WTC11 (cell line): ENCODE data around the gene RPS6KA2. TPM values are rescaled to one million over a fixed set of nuclear protein-coding genes. Genes with fewer than 3 reads are reported as not detected.

ENCODE experiments used
- ATAC-seq: fragments of 200-7000 bp; cut with Tn5 transposase; 2 replicates; pipeline ENCODE4 v1.10.0; 2021; ENCODE audit warnings: mild to moderate bottlenecking, moderate library complexity
- CTCF ChIA-PET: fragments of 300-600 bp; sonication (Branson Sonifier 250); formaldehyde crosslinking; loops from one replicate; lab custom pipeline; 2021; ENCODE audit warnings: antibody characterized with exemption; lab: Charles Lee
- POLR2A ChIA-PET: fragments of 350-600 bp; sonication (Branson Sonifier 250); formaldehyde crosslinking; loops from one replicate; lab custom pipeline; 2021; ENCODE audit warnings: antibody characterized with exemption; lab: Charles Lee
- DNase-seq: peaks from one replicate; pipeline ENCODE4 v3.0.0; 2021; ENCODE audit warnings: low spot score
- H3K27ac Mint-ChIP-seq: 2 replicates; pipeline ENCODE4 v1.8.0; 2021; ENCODE audit warnings: mixed read lengths
- H3K27me3 Mint-ChIP-seq: 2 replicates; pipeline ENCODE4 v1.8.0; 2021; ENCODE audit warnings: low read depth, mild to moderate bottlenecking, moderate library complexity, mixed read lengths
- H3K36me3 Mint-ChIP-seq: 2 replicates; pipeline ENCODE4 v1.8.0; 2021; ENCODE audit warnings: mixed read lengths
- H3K4me1 Mint-ChIP-seq: 2 replicates; pipeline ENCODE4 v1.8.0; 2022; ENCODE audit warnings: mixed read lengths
- H3K4me3 Mint-ChIP-seq: 2 replicates; pipeline ENCODE4 v1.8.0; 2021; ENCODE audit warnings: mild to moderate bottlenecking, moderate library complexity, mixed read lengths
- H3K9me3 Mint-ChIP-seq: 2 replicates; pipeline ENCODE4 v1.8.0; 2021; ENCODE audit warnings: mixed read lengths
- ATF3 ChIP-seq: sonication (generic); formaldehyde crosslinking; conservative IDR thresholded peaks from 2 replicates; pipeline ENCODE4 v1.8.1; 2022; ENCODE audit warnings: mild to moderate bottlenecking, missing genetic modification reagents
- ATF6 ChIP-seq: sonication (generic); formaldehyde crosslinking; IDR thresholded peaks from 2 replicates; pipeline ENCODE4 v1.8.1; 2023; ENCODE audit warnings: mild to moderate bottlenecking, missing genetic modification reagents
- GTF2I ChIP-seq: fragments of 250-450 bp; sonication (Bioruptor Pico); conservative IDR thresholded peaks from 2 replicates; pipeline ENCODE4 v1.4.0; 2021; ENCODE audit warnings: mild to moderate bottlenecking
- MAX ChIP-seq: sonication (generic); formaldehyde crosslinking; IDR thresholded peaks from 2 replicates; pipeline ENCODE4 v1.8.0; 2022; ENCODE audit warnings: mild to moderate bottlenecking, missing genetic modification reagents
- OVOL2 ChIP-seq: fragments of 250-450 bp; sonication (Bioruptor Pico); IDR thresholded peaks from 2 replicates; pipeline ENCODE4 v1.9.0; 2021; ENCODE audit warnings: mild to moderate bottlenecking, borderline replicate concordance
- PREB ChIP-seq: sonication (generic); formaldehyde crosslinking; IDR thresholded peaks from 2 replicates; pipeline ENCODE4 v1.8.1; 2022; ENCODE audit warnings: mild to moderate bottlenecking, missing genetic modification reagents, moderate library complexity, borderline replicate concordance
- SMAD4 ChIP-seq: sonication (generic); formaldehyde crosslinking; IDR thresholded peaks from 2 replicates; pipeline ENCODE4 v1.8.0; 2022; ENCODE audit warnings: mild to moderate bottlenecking, missing genetic modification reagents
- SOX15 ChIP-seq: fragments of 250-450 bp; sonication (Bioruptor Pico); IDR thresholded peaks from 2 replicates; pipeline ENCODE4 v1.9.0; 2021; ENCODE audit warnings: mild to moderate bottlenecking
- TCF7 ChIP-seq: sonication (generic); formaldehyde crosslinking; IDR thresholded peaks from 2 replicates; pipeline ENCODE4 v1.8.0; 2022; ENCODE audit warnings: mild to moderate bottlenecking, low read depth, missing genetic modification reagents, moderate library complexity
- TEAD4 ChIP-seq: sonication (generic); formaldehyde crosslinking; IDR thresholded peaks from 2 replicates; pipeline ENCODE4 v1.8.0; 2022; ENCODE audit warnings: mild to moderate bottlenecking, missing genetic modification reagents
- TP53 ChIP-seq: sonication (generic); formaldehyde crosslinking; IDR thresholded peaks from 2 replicates; pipeline ENCODE4 v1.8.1; 2023; ENCODE audit warnings: mild to moderate bottlenecking, missing genetic modification reagents
- USF2 ChIP-seq: sonication (generic); formaldehyde crosslinking; IDR thresholded peaks from 2 replicates; pipeline ENCODE4 v1.8.1; 2023; ENCODE audit warnings: mild to moderate bottlenecking, missing genetic modification reagents, moderate library complexity
- ZNF396 ChIP-seq: fragments of 250-450 bp; sonication (Bioruptor Pico); IDR thresholded peaks from 2 replicates; pipeline ENCODE4 v1.8.0; 2021; ENCODE audit warnings: mild to moderate bottlenecking, moderate library complexity, borderline replicate concordance
- ZNF416 ChIP-seq: fragments of 250-450 bp; sonication (Bioruptor Pico); IDR thresholded peaks from 2 replicates; pipeline ENCODE4 v1.9.0; 2021; ENCODE audit warnings: mild to moderate bottlenecking, inconsistent platforms
- ZNF423 ChIP-seq: fragments of 250-450 bp; sonication (Bioruptor Pico); IDR thresholded peaks from 2 replicates; pipeline ENCODE4 v2.1.2; 2022; ENCODE audit warnings: mild to moderate bottlenecking, moderate library complexity
- total RNA-seq: library from RNA; stranded (reverse); gene quantifications from 3 replicates; pipeline ENCODE4 v1.2.3, GENCODE V29; 2021
- TF ChIP-seq, protein P1 (sequence below): sonication (generic); formaldehyde crosslinking; IDR thresholded peaks from 2 replicates; pipeline ENCODE4 v1.8.1; 2022; ENCODE audit warnings: low read depth, missing genetic modification reagents, borderline replicate concordance
- TF ChIP-seq, protein P2 (sequence below): sonication (generic); formaldehyde crosslinking; IDR thresholded peaks from 2 replicates; pipeline ENCODE4 v1.8.0; 2023; ENCODE audit warnings: missing genetic modification reagents, mild to moderate bottlenecking, borderline replicate concordance
- TF ChIP-seq, protein P3 (sequence below): sonication (generic); formaldehyde crosslinking; IDR thresholded peaks from 2 replicates; pipeline ENCODE4 v1.8.1; 2022; ENCODE audit warnings: missing genetic modification reagents, borderline replicate concordance

Gene RPS6KA2
- total RNA-seq, 1 experiment from 2014 or later = 24.2 TPM

DNA sequence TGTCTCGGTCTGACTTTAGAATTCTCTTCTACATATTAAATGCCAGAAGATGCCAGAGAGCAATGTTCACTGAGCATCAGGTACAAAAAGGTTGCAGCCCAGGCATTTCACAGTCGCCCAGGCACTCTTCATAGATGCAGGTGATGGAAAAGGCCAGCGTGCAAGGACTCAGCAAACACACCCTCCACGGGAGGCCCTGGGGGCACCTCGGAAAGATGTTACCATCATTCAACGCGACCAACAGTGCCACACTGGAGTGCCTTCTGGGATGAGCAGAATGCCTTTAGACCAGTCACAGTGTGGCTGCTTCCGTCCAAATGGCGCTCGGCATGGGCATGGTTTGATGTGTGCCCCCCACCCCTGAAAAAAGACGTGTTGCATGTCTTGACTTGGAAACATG is 36.0 kb downstream of the RPS6KA2 start:
- H3K9me3 Mint-ChIP-seq = no peaks in the 10 kb centered on the region
- no peak overlapping the region for H3K27ac Mint-ChIP-seq
- no peak overlapping the region for H3K4me3 Mint-ChIP-seq
- ATAC-seq = no peak
- no peak for TF ChIP-seq OVOL2 (CRISPR knock-in tag)
- TF ChIP-seq ATF3 = no peak
- no peak for TF ChIP-seq ATF6
- TF ChIP-seq SOX15 = no peak
- TF ChIP-seq, protein P1, sequence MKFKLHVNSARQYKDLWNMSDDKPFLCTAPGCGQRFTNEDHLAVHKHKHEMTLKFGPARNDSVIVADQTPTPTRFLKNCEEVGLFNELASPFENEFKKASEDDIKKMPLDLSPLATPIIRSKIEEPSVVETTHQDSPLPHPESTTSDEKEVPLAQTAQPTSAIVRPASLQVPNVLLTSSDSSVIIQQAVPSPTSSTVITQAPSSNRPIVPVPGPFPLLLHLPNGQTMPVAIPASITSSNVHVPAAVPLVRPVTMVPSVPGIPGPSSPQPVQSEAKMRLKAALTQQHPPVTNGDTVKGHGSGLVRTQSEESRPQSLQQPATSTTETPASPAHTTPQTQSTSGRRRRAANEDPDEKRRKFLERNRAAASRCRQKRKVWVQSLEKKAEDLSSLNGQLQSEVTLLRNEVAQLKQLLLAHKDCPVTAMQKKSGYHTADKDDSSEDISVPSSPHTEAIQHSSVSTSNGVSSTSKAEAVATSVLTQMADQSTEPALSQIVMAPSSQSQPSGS (CRISPR knock-in tag) = no peak
- no peak for TF ChIP-seq PREB (CRISPR knock-in tag)
- TF ChIP-seq, protein P2, sequence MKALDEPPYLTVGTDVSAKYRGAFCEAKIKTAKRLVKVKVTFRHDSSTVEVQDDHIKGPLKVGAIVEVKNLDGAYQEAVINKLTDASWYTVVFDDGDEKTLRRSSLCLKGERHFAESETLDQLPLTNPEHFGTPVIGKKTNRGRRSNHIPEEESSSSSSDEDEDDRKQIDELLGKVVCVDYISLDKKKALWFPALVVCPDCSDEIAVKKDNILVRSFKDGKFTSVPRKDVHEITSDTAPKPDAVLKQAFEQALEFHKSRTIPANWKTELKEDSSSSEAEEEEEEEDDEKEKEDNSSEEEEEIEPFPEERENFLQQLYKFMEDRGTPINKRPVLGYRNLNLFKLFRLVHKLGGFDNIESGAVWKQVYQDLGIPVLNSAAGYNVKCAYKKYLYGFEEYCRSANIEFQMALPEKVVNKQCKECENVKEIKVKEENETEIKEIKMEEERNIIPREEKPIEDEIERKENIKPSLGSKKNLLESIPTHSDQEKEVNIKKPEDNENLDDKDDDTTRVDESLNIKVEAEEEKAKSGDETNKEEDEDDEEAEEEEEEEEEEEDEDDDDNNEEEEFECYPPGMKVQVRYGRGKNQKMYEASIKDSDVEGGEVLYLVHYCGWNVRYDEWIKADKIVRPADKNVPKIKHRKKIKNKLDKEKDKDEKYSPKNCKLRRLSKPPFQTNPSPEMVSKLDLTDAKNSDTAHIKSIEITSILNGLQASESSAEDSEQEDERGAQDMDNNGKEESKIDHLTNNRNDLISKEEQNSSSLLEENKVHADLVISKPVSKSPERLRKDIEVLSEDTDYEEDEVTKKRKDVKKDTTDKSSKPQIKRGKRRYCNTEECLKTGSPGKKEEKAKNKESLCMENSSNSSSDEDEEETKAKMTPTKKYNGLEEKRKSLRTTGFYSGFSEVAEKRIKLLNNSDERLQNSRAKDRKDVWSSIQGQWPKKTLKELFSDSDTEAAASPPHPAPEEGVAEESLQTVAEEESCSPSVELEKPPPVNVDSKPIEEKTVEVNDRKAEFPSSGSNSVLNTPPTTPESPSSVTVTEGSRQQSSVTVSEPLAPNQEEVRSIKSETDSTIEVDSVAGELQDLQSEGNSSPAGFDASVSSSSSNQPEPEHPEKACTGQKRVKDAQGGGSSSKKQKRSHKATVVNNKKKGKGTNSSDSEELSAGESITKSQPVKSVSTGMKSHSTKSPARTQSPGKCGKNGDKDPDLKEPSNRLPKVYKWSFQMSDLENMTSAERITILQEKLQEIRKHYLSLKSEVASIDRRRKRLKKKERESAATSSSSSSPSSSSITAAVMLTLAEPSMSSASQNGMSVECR = no peak
- TF ChIP-seq, protein P3, sequence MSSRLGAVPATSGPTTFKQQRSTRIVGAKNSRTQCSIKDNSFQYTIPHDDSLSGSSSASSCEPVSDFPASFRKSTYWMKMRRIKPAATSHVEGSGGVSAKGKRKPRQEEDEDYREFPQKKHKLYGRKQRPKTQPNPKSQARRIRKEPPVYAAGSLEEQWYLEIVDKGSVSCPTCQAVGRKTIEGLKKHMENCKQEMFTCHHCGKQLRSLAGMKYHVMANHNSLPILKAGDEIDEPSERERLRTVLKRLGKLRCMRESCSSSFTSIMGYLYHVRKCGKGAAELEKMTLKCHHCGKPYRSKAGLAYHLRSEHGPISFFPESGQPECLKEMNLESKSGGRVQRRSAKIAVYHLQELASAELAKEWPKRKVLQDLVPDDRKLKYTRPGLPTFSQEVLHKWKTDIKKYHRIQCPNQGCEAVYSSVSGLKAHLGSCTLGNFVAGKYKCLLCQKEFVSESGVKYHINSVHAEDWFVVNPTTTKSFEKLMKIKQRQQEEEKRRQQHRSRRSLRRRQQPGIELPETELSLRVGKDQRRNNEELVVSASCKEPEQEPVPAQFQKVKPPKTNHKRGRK (CRISPR knock-in tag) = no peak
- TF ChIP-seq ZNF416 (CRISPR knock-in tag) = no peak
- no peak for TF ChIP-seq MAX (CRISPR knock-in tag)
- TF ChIP-seq TEAD4 = no peak
- no peak for TF ChIP-seq ZNF423 (CRISPR knock-in tag)
- no peak for TF ChIP-seq SMAD4 (CRISPR knock-in tag)
- TF ChIP-seq TP53 = no peak
- no peak for TF ChIP-seq ZNF396
- TF ChIP-seq USF2 (CRISPR knock-in tag) = no peak
- TF ChIP-seq TCF7 (CRISPR knock-in tag) = no peak
- no peak for TF ChIP-seq GTF2I
- ChIA-PET CTCF (no interaction called here), POLR2A (no interaction called here)
- no peak for DNase-seq
- H3K4me1 Mint-ChIP-seq = peaks cover 39% of the 10 kb centered on the region
- H3K27me3 Mint-ChIP-seq = no peaks in the 10 kb centered on the region
- no peaks in the 10 kb centered on the region for H3K36me3 Mint-ChIP-seq
